ENCODE data around the gene MAP1S. TPM values are rescaled to one million over a fixed set of nuclear protein-coding genes. Genes with fewer than 3 reads are reported as not detected.

Gene MAP1S
- total and polyA plus RNA-seq, 12 donors: 6.6 to 97.2 (median 44.3) TPM

DNA sequence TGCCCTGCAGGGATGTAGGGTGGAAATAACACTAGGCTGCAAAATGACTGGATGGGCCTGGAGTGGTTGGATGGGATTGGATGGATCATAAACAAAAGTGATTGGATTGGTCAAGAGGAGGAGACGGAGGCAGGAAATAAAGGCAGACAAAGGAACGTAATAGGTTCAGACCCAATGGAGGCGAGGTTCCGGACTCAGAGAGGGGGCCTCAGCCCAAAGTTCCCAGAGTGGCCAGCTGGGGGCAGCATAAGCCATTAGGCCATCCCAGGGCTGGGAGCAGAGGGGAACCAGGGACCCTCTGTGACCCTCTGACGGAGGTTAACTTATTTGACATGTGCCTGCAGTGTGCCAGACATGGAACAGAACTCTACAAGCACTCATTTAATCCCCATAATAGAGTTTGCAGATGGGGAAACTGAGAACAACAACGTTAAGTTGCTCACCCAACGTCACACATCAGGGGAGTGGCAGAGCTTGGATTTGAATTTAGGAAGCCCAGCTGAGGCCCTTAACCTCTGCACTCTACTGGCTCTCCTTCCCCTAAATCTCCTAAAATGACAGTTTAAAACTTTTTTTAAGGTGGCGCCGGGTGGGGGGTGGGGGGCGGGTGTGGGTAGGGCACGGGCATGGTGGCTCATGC lies 15.3 kb upstream of the MAP1S start:
- intact Hi-C loops (cut with DNase I): loop anchor here in 1 of 2 donors (2.0 kb wide), 1 partner anchor 63 kb away; no protein-coding TSS in a partner anchor
- no peaks in the 10 kb centered on the region for H3K36me3 ChIP-seq (replicated peaks in 1 of 2)
- no peak for TF ChIP-seq POLR2A (IDR thresholded peaks at IDR 0.05)
- TF ChIP-seq, protein P1, sequence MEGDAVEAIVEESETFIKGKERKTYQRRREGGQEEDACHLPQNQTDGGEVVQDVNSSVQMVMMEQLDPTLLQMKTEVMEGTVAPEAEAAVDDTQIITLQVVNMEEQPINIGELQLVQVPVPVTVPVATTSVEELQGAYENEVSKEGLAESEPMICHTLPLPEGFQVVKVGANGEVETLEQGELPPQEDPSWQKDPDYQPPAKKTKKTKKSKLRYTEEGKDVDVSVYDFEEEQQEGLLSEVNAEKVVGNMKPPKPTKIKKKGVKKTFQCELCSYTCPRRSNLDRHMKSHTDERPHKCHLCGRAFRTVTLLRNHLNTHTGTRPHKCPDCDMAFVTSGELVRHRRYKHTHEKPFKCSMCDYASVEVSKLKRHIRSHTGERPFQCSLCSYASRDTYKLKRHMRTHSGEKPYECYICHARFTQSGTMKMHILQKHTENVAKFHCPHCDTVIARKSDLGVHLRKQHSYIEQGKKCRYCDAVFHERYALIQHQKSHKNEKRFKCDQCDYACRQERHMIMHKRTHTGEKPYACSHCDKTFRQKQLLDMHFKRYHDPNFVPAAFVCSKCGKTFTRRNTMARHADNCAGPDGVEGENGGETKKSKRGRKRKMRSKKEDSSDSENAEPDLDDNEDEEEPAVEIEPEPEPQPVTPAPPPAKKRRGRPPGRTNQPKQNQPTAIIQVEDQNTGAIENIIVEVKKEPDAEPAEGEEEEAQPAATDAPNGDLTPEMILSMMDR (IDR thresholded peaks at IDR 0.05): peak; percentile 62 to 82 (median 77)
- WGBS, 4 donors: 34 to 45% (median 43%) methylated on average over 11 of the region's 11 CpGs
- no peaks in the 10 kb centered on the region for H3K27me3 ChIP-seq
- no peak overlapping the region for H3K27ac ChIP-seq
- peak; percentile 49 to 83 (median 52) for DNase-seq
- no peaks in the 10 kb centered on the region for H3K4me1 ChIP-seq (replicated peaks in 1 of 2)
- H3K4me3 ChIP-seq: no peak overlapping the region
- no peaks in the 10 kb centered on the region for H3K9me3 ChIP-seq (replicated peaks in 1 of 3)

DNA sequence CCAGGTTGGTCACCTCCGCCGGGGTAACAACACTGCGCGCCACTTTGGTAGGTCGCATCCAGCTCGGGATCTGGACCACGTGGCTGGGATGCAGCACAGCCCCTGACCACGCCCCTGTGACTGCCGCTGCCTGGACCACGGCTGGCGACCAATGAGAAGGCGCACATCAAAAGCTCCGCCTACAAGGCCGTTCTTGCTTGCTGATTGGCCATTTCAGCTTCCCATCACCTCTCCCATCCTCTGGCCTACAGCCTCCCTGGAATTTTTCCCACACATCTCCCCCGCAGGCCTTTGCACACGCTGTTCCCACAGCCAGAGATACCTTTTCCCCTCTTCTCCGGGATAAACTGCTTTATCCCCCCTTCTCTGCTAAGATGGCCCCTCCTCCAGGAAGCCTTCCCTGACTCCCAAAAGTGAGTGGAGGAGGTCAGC lies 12.5 kb upstream of the MAP1S start:
- Histone ChIP-seq H3K4me1 (replicated peaks in 1 of 2) (no peaks in the 10 kb centered on the region), H3K27me3 (no peaks in the 10 kb centered on the region), H3K36me3 (replicated peaks in 1 of 2) (no peaks in the 10 kb centered on the region), H3K27ac (no peak overlapping the region), H3K9me3 (replicated peaks in 1 of 3) (no peaks in the 10 kb centered on the region), H3K4me3 (no peak overlapping the region)
- WGBS, 4 donors: 23 to 42% (median 25%) methylated on average over 14 to 17 of the region's 17 CpGs
- TF ChIP-seq POLR2A (IDR thresholded peaks at IDR 0.05): no peak
- TF ChIP-seq, protein P1 (IDR thresholded peaks at IDR 0.05): no peak
- peak in 2 of 7 donors; percentile 23 to 68 for DNase-seq
- intact Hi-C loops (cut with DNase I): loop anchor here in 1 of 2 donors (5.0 kb wide), 1 partner anchor 56 kb away; no protein-coding TSS in a partner anchor

DNA sequence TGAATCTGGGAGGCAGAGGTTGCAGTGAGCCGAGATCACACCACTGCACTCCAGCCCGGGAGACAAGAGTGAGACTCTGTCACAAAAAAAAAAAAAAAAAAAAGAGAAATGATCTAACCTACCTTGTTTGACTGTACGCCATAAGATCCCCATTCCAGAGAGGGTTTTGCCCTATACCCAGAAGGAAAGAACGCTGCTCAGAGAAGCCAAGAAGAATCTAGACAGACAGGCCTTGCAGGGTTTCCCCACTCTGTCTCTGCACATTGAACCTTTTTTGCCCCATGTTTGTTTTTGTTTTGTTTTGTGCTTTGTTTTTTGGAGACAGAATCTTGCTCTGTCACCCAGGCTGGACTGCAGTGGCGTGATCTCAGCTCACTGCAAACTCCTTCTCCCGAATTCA lies 7.4 kb upstream of the MAP1S start:
- no peaks in the 10 kb centered on the region for H3K4me1 ChIP-seq (replicated peaks in 1 of 2)
- intact Hi-C loops (cut with DNase I): no loop called here
- H3K27me3 ChIP-seq: no peaks in the 10 kb centered on the region

DNA sequence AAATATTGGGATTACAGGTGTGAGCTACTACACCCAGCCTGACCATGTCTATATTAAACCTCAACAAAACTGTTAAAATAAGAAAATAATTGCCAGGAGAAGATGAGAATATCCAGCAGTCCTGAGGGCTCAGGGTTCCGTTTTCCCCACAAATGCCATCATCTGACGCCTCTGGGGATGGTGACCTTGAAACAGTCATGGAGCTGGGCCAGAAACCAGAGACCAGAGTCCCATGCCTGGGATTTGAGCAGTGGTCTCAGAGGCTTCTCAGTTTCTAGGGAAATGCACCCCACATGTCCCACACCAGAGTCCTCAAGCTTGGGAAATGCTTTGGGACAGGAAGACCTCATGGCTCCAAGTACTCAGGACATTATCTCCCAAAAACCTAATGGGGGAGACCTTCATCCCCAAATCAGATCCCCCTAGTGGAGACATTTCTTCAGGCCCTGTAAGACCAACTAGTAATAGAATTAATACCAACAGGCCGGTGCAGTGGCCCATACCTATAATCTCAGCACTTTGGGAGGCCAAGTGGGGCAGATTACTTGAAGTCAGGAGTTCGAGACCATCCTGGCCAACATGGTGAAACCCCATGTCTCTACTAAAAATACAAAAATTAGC lies 2.9 kb upstream of the MAP1S start:
- no peak overlapping the region for H3K4me3 ChIP-seq
- no peak for TF ChIP-seq POLR2A (IDR thresholded peaks at IDR 0.05)
- TF ChIP-seq, protein P1 (IDR thresholded peaks at IDR 0.05): peak in 1 of 6 experiments; percentile 10
- intact Hi-C loops (cut with DNase I): no loop called here
- no peaks in the 10 kb centered on the region for H3K9me3 ChIP-seq (replicated peaks in 1 of 3)
- peaks cover 21 to 24% of the 10 kb centered on the region in 2 donors for H3K4me1 ChIP-seq (replicated peaks in 1 of 2)
- H3K36me3 ChIP-seq (replicated peaks in 1 of 2): peaks cover 0 to under 1% of the 10 kb centered on the region in 2 donors
- peak overlapping the region in 1 of 5 donors; percentile 32 for H3K27ac ChIP-seq
- WGBS, 4 donors: 16 to 61% (median 60%) methylated on average over 2 to 4 of the region's 4 CpGs
- no peaks in the 10 kb centered on the region for H3K27me3 ChIP-seq
- DNase-seq: no peak

More for the DNA sequence above, 7.4 kb upstream of the MAP1S start:
- WGBS, 4 donors: 66 to 75% (median 68%) methylated on average over 6 of the region's 6 CpGs
- no peak for TF ChIP-seq POLR2A (IDR thresholded peaks at IDR 0.05)
- TF ChIP-seq, protein P1 (IDR thresholded peaks at IDR 0.05): no peak
- H3K36me3 ChIP-seq (replicated peaks in 1 of 2): no peaks in the 10 kb centered on the region
- H3K9me3 ChIP-seq (replicated peaks in 1 of 3): no peaks in the 10 kb centered on the region
- no peak overlapping the region for H3K4me3 ChIP-seq
- no peak for DNase-seq
- no peak overlapping the region for H3K27ac ChIP-seq

Measured in adrenal gland (tissue), 12 donors.